Activated T-helper 17 cell treated with anti-CD3 and anti-CD28 coated beads, Interleukin-2, amount 50 U/mL, for 72 hours (primary cell): ENCODE results near the gene PRKCZ. TPM values are rescaled to one million over a fixed set of nuclear protein-coding genes. Genes with fewer than 3 reads are reported as not detected.

Experiments
- ATAC-seq: fragments of 150-1000 bp; cut with Tn5 transposase; replicated peaks from 2 replicates; pipeline ENCODE4 v1.10.0; 2021; ENCODE audit warnings: mild to moderate bottlenecking, moderate library complexity
- H3K27ac Mint-ChIP-seq: one replicate; pipeline ENCODE4 v1.8.0; 2022; ENCODE audit warnings: mixed read lengths
- H3K27me3 Mint-ChIP-seq: one replicate; pipeline ENCODE4 v1.8.0; 2022; ENCODE audit warnings: mixed read lengths
- H3K36me3 Mint-ChIP-seq: one replicate; pipeline ENCODE4 v1.8.0; 2022; ENCODE audit warnings: low read depth, mild to moderate bottlenecking, mixed read lengths
- H3K4me1 Mint-ChIP-seq: one replicate; pipeline ENCODE4 v1.8.0; 2022; ENCODE audit warnings: mixed read lengths
- H3K4me3 Mint-ChIP-seq: one replicate; pipeline ENCODE4 v1.8.0; 2022; ENCODE audit warnings: mild to moderate bottlenecking, mixed read lengths
- H3K9me3 Mint-ChIP-seq: one replicate; pipeline ENCODE4 v1.8.0; 2022; ENCODE audit warnings: mixed read lengths
- total RNA-seq, 2 donors: library from RNA; stranded (reverse); gene quantifications; one replicate each; pipeline ENCODE4 v1.2.3, GENCODE V29; 2022

The PRKCZ gene
- total RNA-seq, 2 donors from 2014 or later, result 12.2 to 24.7 TPM

DNA sequence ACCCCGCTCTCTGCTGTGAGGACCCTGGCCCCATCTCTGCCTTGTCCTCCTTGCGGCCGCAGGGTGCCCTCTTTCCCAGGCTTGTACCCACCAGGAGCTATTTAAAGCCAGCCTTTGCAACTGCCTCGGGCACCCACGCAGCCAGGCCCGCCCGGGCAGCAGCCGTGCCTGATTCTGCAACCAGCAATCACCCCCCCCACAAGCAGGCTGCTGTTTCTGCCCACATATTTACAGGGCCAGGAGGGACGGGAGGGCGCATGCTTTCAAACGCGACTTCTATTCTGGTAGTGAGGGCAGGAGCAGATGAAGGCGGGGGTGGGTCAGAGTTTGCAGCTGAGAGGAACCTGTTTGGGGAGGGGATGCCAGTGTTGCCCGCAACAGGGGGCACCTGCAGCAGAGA lies 17.5 kb upstream of the PRKCZ start:
- no peak overlapping the region for H3K4me3 Mint-ChIP-seq

DNA sequence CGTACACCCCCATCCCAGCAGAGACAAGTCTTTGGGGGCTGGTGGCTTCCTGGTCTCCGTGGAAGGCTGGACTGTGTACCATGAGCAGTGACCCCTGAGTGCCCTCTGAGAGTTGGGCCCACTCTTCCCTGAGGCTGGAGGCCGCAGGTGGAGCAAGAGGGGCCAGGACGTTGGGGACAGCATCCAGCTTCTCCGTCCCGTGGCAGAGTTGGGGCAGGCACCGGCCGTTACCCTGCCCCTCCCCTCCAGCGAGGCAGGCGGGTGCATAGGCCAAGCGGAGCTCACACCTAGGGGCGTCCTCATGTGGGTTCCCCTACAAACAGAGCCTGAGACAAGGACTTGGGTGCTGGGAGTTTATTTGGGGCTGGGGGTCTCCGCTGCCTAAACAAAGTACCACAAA lies 17.0 kb upstream of the PRKCZ start:
- Mint-ChIP-seq H3K4me1 (no peaks in the 10 kb centered on the region), H3K9me3 (no peaks in the 10 kb centered on the region), H3K27ac (no peak overlapping the region), H3K36me3 (no peaks in the 10 kb centered on the region), H3K4me3 (no peak overlapping the region), H3K27me3 (no peaks in the 10 kb centered on the region)
- no peak for ATAC-seq

More for the DNA sequence above, 17.5 kb upstream of the PRKCZ start:
- Mint-ChIP-seq H3K27me3 (no peaks in the 10 kb centered on the region), H3K4me1 (no peaks in the 10 kb centered on the region), H3K36me3 (no peaks in the 10 kb centered on the region), H3K27ac (no peak overlapping the region), H3K9me3 (no peaks in the 10 kb centered on the region)
- ATAC-seq, result no peak

DNA sequence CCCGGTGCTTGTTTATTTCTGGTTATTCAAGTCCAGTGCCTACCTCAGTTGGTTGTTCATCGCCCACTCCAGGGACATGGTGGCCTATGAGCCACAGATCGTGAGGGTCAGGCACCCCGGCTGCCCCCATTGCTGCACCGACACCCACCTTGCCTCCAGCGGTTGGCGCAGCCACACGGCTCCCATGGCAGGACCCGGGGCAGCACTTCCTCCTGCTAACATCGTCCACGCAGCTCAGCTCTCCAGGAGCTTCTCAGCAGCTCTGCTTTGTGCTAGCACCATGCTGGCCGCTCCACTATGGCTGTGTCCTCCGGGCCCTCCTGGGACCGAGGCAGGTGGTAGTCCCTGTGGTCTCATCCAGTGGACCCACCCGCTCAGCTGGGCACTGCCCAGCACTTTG lies 13.9 kb upstream of the PRKCZ start:
- Mint-ChIP-seq H3K4me1 (no peaks in the 10 kb centered on the region), H3K27ac (no peak overlapping the region), H3K36me3 (no peaks in the 10 kb centered on the region), H3K4me3 (no peak overlapping the region), H3K27me3 (no peaks in the 10 kb centered on the region), H3K9me3 (no peaks in the 10 kb centered on the region)
- no peak for ATAC-seq

DNA sequence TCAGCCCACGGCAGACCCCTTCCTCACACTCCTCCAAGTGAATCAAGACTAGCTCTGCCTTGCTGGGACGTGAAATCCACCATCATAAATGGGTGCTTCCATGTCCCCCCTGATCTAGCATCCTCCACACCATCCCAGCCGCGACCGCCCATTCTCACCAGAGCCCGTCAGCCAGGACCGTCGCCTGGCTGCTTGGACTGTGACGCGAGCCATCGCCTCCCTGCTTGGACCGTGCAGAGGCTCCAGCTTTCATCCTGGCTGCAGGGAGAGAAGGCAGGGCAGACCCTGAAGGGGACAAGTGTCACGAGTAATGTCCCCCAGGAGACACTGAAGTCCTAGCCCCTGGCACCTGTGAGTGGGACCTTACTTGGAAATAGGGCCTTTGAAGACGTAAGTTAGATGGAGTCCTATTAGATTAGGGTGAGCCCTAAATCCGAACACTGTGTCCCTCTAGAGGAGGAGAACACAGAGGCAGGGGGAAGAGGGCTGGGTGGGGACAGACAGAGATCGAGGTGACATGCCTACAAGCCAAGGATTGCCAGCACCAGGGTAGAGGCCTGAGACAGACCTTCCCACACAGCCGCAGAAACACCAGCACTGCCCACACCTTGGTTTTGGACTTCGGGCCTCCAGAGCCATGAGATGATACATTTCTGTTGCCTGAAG lies 12.8 kb upstream of the PRKCZ start:
- no peak overlapping the region for H3K27ac Mint-ChIP-seq
- no peak for ATAC-seq
- H3K27me3 Mint-ChIP-seq, result no peaks in the 10 kb centered on the region
- no peak overlapping the region for H3K4me3 Mint-ChIP-seq
- no peaks in the 10 kb centered on the region for H3K36me3 Mint-ChIP-seq
- H3K9me3 Mint-ChIP-seq, result no peaks in the 10 kb centered on the region
- no peaks in the 10 kb centered on the region for H3K4me1 Mint-ChIP-seq

DNA sequence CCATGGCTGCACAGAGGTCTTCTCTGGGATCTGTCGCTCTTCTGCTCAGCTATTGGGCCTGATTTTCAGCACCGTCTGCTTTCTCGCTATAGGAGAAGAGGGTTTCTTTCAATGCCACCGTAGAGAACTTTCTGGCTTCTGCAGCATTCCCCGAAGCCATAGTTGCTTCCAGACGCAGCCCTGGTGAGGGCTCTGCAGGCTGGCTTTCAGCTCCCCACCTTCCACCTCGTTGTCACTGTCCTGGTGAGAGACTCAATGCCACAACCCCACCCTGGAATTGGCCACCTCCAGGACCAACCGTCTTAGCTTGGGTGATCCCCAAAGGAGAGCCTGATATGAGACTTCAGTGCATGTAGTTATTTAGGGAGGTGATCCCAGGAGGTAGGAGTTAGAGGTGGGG lies 12.0 kb upstream of the PRKCZ start:
- no peak overlapping the region for H3K4me3 Mint-ChIP-seq
- H3K27me3 Mint-ChIP-seq, result no peaks in the 10 kb centered on the region
- H3K9me3 Mint-ChIP-seq, result no peaks in the 10 kb centered on the region
- ATAC-seq, result no peak
- H3K27ac Mint-ChIP-seq, result no peak overlapping the region
- no peaks in the 10 kb centered on the region for H3K36me3 Mint-ChIP-seq
- H3K4me1 Mint-ChIP-seq, result no peaks in the 10 kb centered on the region

DNA sequence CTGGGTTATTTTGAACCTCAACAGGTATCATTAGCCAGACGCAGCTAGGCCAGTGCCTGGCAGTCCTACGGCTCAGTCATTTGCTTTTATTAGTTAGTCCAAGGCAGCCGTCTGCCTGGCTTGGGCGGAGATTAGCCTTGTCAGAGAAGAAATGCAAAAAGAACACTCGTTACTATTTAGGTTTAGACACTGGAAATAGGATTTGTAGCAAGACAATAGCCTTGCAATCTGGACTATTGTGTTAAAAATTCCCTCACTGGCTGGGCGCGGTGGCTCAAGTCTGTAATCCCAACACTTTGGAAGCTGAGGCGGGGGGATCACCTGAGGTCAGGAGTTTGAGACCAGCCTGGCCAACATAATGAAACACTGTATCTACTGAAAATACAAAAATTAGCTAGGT lies 11.0 kb upstream of the PRKCZ start:
- Mint-ChIP-seq H3K36me3 (no peaks in the 10 kb centered on the region), H3K4me1 (peaks cover 5% of the 10 kb centered on the region), H3K27ac (no peak overlapping the region)

DNA sequence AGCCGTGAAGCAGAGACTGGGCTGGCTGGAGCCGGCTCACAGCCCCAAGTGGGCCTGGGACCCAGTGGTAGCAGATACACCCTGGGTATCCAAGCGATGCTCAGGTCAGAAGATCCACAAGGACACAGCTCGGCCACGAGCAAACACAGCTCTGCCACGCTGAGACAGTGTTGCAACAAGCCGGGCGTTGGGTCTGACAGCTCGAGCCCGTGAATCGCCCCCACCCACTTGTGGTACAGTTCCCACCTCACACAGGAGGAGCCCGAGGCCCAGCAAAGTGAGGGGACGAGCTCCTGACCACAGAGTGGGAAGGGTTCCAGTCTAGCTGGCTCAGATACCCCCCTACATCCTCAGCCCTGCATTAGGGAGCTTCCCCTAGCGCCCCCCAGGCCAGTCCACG lies 8.9 kb upstream of the PRKCZ start:
- Mint-ChIP-seq H3K9me3 (no peaks in the 10 kb centered on the region), H3K27ac (no peak overlapping the region), H3K4me3 (no peak overlapping the region), H3K36me3 (no peaks in the 10 kb centered on the region), H3K4me1 (peaks cover 12% of the 10 kb centered on the region), H3K27me3 (no peaks in the 10 kb centered on the region)
- no peak for ATAC-seq

More for the DNA sequence above, 11.0 kb upstream of the PRKCZ start:
- ATAC-seq, result no peak
- H3K4me3 Mint-ChIP-seq, result no peak overlapping the region
- no peaks in the 10 kb centered on the region for H3K27me3 Mint-ChIP-seq
- no peaks in the 10 kb centered on the region for H3K9me3 Mint-ChIP-seq

DNA sequence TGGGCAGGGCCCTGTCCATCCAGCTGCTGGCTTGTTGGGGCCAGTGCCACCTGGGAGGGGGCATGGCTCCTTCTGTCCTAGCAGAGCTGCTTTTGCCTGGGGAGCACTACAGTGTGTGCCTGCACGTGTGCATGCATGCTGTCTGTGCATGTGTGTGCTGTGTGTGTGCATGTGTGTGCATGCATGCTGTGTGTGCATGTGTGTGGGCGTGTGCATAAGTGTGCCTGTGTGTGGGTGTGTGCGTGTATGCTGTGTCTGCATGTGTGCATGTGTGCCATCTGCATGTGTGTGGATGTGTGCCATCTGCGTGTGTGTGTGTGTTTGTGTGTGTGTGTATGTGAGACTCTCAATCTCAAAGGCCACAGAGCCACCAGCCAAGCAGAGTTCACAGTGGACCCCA lies 8.3 kb upstream of the PRKCZ start:
- no peak for ATAC-seq
- Mint-ChIP-seq H3K9me3 (no peaks in the 10 kb centered on the region), H3K4me1 (peaks cover 12% of the 10 kb centered on the region), H3K27me3 (no peaks in the 10 kb centered on the region), H3K36me3 (no peaks in the 10 kb centered on the region), H3K27ac (no peak overlapping the region), H3K4me3 (no peak overlapping the region)

DNA sequence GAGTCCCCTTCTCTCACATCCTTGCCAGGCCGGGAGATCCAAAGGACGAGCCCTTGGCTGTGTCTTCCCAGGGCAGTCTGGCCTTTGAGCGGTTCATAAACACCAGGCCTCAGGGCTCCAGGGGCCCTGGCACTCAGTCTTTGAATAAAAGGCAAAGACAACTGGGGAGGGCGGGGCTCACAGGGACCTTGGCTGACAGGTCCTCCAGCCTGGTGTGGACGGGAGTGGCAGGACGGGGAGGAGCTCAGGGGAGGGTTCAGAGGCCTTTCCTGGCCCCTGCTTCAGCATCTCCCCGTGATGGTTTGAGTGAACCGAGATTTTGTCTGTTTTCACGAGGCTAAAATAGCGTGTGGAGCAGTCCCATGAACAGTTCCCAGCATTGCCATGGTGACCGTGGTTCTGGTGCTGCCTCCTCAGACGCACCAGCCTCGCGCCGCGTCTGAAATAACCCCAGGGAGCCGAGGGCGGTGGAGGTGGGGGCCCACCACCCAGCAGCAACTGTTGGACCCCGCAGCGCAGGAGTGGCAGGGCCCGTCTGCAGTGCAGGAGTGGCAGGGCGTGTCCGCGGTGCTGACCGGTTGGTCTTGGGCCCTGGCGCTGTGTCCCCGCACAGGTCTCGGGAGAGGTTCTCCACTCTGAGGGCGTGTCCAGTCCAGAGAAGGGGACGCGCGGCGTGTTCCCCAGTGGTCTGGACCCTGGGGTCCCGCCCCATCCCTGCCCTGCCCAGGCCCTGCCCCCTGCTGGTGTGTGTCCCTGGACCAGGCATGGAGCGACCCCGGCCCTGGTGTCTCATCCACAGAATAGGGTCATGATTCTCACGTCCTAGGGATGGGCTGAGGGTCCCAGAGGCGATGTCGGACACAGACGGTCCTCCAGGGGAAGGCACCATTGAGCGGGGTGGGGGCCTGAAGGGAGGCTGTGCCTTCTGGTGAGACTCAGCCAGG lies 7.1 kb upstream of the PRKCZ start:
- no peak for ATAC-seq
- H3K27me3 Mint-ChIP-seq, result no peaks in the 10 kb centered on the region
- H3K9me3 Mint-ChIP-seq, result no peaks in the 10 kb centered on the region
- peaks cover 12% of the 10 kb centered on the region for H3K4me1 Mint-ChIP-seq
- H3K36me3 Mint-ChIP-seq, result no peaks in the 10 kb centered on the region
- H3K27ac Mint-ChIP-seq, result no peak overlapping the region
- H3K4me3 Mint-ChIP-seq, result no peak overlapping the region

DNA sequence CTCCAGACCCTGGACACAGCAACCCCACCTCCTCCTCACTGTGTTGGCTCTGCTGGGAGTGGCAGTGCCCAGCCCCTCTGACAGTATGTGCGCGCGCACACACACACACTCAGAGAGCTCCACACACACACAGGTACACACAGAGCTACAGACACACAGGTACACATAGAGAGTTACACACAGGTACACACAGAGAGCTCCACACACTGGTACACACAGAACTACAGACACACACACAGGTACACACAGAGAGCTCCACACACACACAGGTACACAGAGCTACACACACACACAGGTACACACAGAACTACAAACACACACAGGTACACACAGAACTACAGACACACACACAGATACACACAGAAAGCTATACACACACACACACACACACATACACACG lies 6.3 kb upstream of the PRKCZ start:
- Mint-ChIP-seq H3K27me3 (no peaks in the 10 kb centered on the region), H3K4me3 (peak overlapping the region; percentile 41), H3K9me3 (no peaks in the 10 kb centered on the region), H3K4me1 (peaks cover 12% of the 10 kb centered on the region), H3K36me3 (no peaks in the 10 kb centered on the region), H3K27ac (peak overlapping the region; percentile 12)
- ATAC-seq, result no peak

DNA sequence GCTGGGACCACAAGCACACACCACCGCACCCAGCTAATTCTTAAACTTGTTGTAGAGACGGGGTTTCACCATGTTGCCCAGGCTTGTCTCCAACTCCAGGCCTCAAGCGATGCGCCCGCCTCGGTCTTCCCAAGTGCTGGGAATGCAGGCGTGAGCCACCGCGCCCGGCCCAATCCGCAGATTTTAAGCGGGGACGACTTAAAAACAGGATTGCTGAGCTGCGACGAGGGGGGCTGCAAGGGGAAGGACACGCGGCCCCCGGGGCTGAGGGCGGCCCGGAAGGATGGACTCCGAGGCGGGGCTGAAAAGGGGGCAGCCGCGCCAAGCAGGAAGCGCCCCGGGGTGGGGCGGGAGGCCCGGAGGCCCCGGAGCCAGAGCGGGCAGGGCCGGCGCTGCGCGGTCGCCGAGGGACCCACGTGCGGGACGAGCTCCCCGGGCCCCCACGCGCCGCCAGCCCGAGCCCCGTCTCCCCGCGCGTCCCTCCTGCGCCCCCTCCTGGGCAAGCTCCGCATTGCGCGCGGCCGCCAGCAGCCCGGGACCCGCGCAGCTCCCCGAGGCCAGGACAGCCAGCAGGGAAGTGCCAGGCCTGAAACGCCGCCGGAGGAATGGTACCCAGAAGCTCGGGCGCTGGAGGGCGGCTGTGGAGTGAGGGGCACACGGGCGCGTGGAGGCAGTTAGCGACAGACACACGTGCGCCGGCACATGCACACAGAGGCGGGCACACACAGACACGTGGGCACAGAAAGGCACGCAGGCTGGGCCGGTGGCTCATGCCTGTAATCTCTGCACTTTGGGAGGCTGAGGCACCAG lies 5.5 kb upstream of the PRKCZ start:
- H3K4me3 Mint-ChIP-seq, result peak overlapping the region; percentile 41
- ATAC-seq, result peak; percentile 87
- H3K27ac Mint-ChIP-seq, result no peak overlapping the region
- H3K27me3 Mint-ChIP-seq, result no peaks in the 10 kb centered on the region
- peaks cover 19% of the 10 kb centered on the region for H3K4me1 Mint-ChIP-seq
- no peaks in the 10 kb centered on the region for H3K36me3 Mint-ChIP-seq
- H3K9me3 Mint-ChIP-seq, result no peaks in the 10 kb centered on the region

DNA sequence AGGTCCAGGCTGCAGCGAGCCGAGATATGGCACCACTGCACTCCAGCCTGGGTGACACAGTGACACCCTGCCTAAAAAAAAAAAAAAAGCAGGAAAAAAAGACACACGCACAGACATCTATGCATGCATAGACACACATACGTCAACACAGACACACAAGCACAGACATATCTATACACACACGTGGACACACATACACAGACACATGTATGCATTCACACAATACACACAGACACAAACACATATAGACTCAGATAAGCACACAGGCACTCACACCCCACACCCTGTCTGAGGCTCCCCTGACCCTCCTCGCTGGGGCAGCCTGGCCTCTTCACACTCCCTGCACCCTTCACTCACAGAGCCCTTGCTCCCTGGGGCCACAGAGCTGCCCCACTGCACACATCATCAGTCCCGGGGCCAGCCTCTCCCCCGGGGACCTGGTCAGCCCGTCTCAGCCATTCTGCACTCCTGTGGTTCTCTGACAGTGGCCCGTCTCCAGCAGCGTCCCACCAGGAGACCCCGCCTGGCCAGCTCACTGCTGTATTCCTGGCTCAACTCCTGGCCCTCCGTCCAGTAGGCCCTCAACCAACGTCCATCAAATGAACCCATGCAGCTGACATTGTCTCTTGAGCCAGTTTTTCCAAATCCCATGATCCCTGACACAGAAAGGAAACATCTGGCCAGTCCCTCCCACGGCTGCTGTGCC lies 4.6 kb upstream of the PRKCZ start:
- Mint-ChIP-seq H3K36me3 (no peaks in the 10 kb centered on the region), H3K27ac (no peak overlapping the region), H3K4me1 (peaks cover 19% of the 10 kb centered on the region), H3K4me3 (peak overlapping the region; percentile 41), H3K9me3 (no peaks in the 10 kb centered on the region), H3K27me3 (no peaks in the 10 kb centered on the region)
- no peak for ATAC-seq

DNA sequence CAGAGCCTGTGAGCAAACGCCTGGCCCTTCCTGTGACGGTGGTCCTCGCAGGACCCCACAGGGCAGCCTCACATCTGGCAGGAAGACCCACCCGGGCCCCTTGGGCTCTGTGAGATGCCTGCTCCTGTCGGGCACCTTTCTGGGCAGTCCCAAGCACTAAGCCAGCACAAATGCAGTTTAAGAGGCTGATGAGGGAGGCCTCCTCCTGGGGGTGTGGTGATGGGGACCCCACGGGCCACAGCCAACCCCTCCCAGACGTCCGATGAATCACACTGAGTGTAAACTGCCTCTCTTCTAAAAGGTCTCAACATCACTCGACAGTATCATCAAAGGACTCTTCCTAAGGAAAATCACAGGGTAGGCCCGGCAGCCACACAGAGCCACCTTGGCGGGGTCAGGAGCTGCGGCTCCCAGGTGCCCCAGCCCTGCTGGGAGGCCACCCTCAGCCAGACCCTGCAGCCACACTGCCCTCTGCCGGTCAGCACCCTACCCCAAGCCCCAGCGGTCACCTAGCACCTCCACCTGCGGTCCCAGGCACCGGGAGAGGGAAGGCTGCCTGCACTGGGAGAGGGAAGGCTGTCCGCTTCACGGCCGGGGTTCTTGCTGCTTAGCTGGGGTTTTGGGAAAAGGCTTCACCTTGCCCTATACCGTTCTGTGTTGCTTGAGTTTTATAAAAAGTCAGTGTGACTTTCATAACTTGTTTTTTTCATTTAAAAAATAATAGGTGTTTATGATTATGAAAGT lies 3.9 kb upstream of the PRKCZ start:
- Mint-ChIP-seq H3K27me3 (no peaks in the 10 kb centered on the region), H3K4me3 (peak overlapping the region; percentile 41), H3K4me1 (peaks cover 19% of the 10 kb centered on the region), H3K36me3 (no peaks in the 10 kb centered on the region), H3K27ac (no peak overlapping the region), H3K9me3 (no peaks in the 10 kb centered on the region)
- ATAC-seq, result no peak
